Measurements from ENCODE around the gene RING1.

GRCh38 chr6:33193619-33194018, 14.7 kb upstream of the RING1 start:
- TF ChIP-seq EZH2 (IDR thresholded peaks at IDR 0.05): no peak
- TF ChIP-seq EGR1 (IDR thresholded peaks at IDR 0.05; ENCODE audit: low read depth): no peak
- TF ChIP-seq POLR2A (IDR thresholded peaks at IDR 0.05; ENCODE audit: borderline replicate concordance, extremely low read depth, insufficient read depth, insufficient read length): no peak
- TF ChIP-seq CTCF (IDR thresholded peaks at IDR 0.05 in 2 of 3, conservative IDR thresholded peaks at IDR 0.05 in 1 of 3; ENCODE audit: borderline replicate concordance in 1 of 3, insufficient read depth in 1 of 3, low read depth in 2 of 3, low read length in 2 of 3): no peak
- no peak for TF ChIP-seq SIN3A (IDR thresholded peaks at IDR 0.05; ENCODE audit: low read depth)
- TF ChIP-seq ELF1 (IDR thresholded peaks at IDR 0.05; ENCODE audit: borderline replicate concordance, low read depth): no peak
- no peak for TF ChIP-seq POLR2AphosphoS5 (IDR thresholded peaks at IDR 0.05; ENCODE audit: low read depth, low read length)

Data from HCT116 (cell line).